ENCODE results near the gene ABCG2.

ABCG2 gene

GRCh38 chr4:88178626-88179231 is 20.3 kb upstream of the ABCG2 start:
- no peak overlapping the region for H3K4me2 ChIP-seq (ENCODE audit: low read length)
- H3K27ac ChIP-seq (ENCODE audit: low read length): no peak overlapping the region
- no peak for TF ChIP-seq CTCF (IDR thresholded peaks at IDR 0.05; ENCODE audit: low read depth, low read length)
- no peak for TF ChIP-seq EZH2phosphoT487 (IDR thresholded peaks at IDR 0.05; ENCODE audit: low read depth)

GRCh38 chr4:88177983-88178625 is 19.7 kb upstream of the ABCG2 start:
- H3K4me1 ChIP-seq (ENCODE audit: low read length): peaks cover 5% of the 10 kb centered on the region; the same call in 1 of the 2 replicates
- TF ChIP-seq EZH2phosphoT487 (IDR thresholded peaks at IDR 0.05; ENCODE audit: low read depth): no peak
- no peak for TF ChIP-seq CTCF (IDR thresholded peaks at IDR 0.05; ENCODE audit: low read depth, low read length)
- H3K4me3 ChIP-seq (ENCODE audit: low read length): no peak overlapping the region
- H3K27me3 ChIP-seq (ENCODE audit: low read depth, low read length): no peaks in the 10 kb centered on the region
- H3K4me2 ChIP-seq (ENCODE audit: low read length): no peak overlapping the region
- no peaks in the 10 kb centered on the region for H3K36me3 ChIP-seq (replicated peaks; ENCODE audit: low read depth, low read length)
- H3K9ac ChIP-seq (ENCODE audit: low read length): no peak overlapping the region
- H3K27ac ChIP-seq (ENCODE audit: low read length): no peak overlapping the region
- no peaks in the 10 kb centered on the region for H3K79me2 ChIP-seq (ENCODE audit: low read length)
- H2AFZ ChIP-seq (ENCODE audit: low read depth, low read length): peak overlapping the region; percentile 60; the same call in 1 of the 2 replicates
- 0 out of 2 replicates have a peak, but pooled peaks cover 2% of the 10 kb centered on the region for H3K9me3 ChIP-seq (ENCODE audit: insufficient read depth, low read length)
- H4K20me1 ChIP-seq (ENCODE audit: insufficient read depth, low read length): no peaks in the 10 kb centered on the region

More at GRCh38 chr4:88178626-88179231, 20.3 kb upstream of the ABCG2 start:
- Histone ChIP-seq H3K9ac (ENCODE audit: low read length) (no peak overlapping the region), H4K20me1 (ENCODE audit: insufficient read depth, low read length) (no peaks in the 10 kb centered on the region), H3K4me3 (ENCODE audit: low read length) (no peak overlapping the region), H2AFZ (ENCODE audit: low read depth, low read length) (peak overlapping the region; percentile 60; the same call in 1 of the 2 replicates), H3K36me3 (replicated peaks; ENCODE audit: low read depth, low read length) (no peaks in the 10 kb centered on the region), H3K79me2 (ENCODE audit: low read length) (no peaks in the 10 kb centered on the region), H3K4me1 (ENCODE audit: low read length) (peaks cover 5% of the 10 kb centered on the region; the same call in 1 of the 2 replicates), H3K27me3 (ENCODE audit: low read depth, low read length) (peaks cover 3% of the 10 kb centered on the region), H3K9me3 (ENCODE audit: insufficient read depth, low read length) (0 out of 2 replicates have a peak, but pooled peaks cover 2% of the 10 kb centered on the region)

- Histone ChIP-seq H3K4me3 (ENCODE audit: low read length) (no peak overlapping the region), H4K20me1 (ENCODE audit: insufficient read depth, low read length) (no peaks in the 10 kb centered on the region), H3K9ac (ENCODE audit: low read length) (no peak overlapping the region), H3K79me2 (ENCODE audit: low read length) (no peaks in the 10 kb centered on the region), H2AFZ (ENCODE audit: low read depth, low read length) (no peak overlapping the region), H3K27ac (ENCODE audit: low read length) (no peak overlapping the region), H3K4me1 (ENCODE audit: low read length) (peaks cover 2% of the 10 kb centered on the region; the same call in 1 of the 2 replicates), H3K27me3 (ENCODE audit: low read depth, low read length) (no peaks in the 10 kb centered on the region), H3K9me3 (ENCODE audit: insufficient read depth, low read length) (no peaks in the 10 kb centered on the region), H3K36me3 (replicated peaks; ENCODE audit: low read depth, low read length) (no peaks in the 10 kb centered on the region), H3K4me2 (ENCODE audit: low read length) (no peak overlapping the region)
- no peak for TF ChIP-seq CTCF (IDR thresholded peaks at IDR 0.05; ENCODE audit: low read depth, low read length)
- no peak for TF ChIP-seq EZH2phosphoT487 (IDR thresholded peaks at IDR 0.05; ENCODE audit: low read depth)
Observed at GRCh38 chr4:88172987-88173386, 14.5 kb upstream of the ABCG2 start.

GRCh38 chr4:88171206-88171605 is 12.8 kb upstream of the ABCG2 start:
- Histone ChIP-seq H3K4me3 (ENCODE audit: low read length) (no peak overlapping the region), H3K36me3 (replicated peaks; ENCODE audit: low read depth, low read length) (no peaks in the 10 kb centered on the region), H3K4me2 (ENCODE audit: low read length) (no peak overlapping the region), H3K9me3 (ENCODE audit: insufficient read depth, low read length) (no peaks in the 10 kb centered on the region), H4K20me1 (ENCODE audit: insufficient read depth, low read length) (no peaks in the 10 kb centered on the region), H2AFZ (ENCODE audit: low read depth, low read length) (no peak overlapping the region), H3K79me2 (ENCODE audit: low read length) (no peaks in the 10 kb centered on the region), H3K4me1 (ENCODE audit: low read length) (no peaks in the 10 kb centered on the region), H3K9ac (ENCODE audit: low read length) (no peak overlapping the region), H3K27ac (ENCODE audit: low read length) (no peak overlapping the region), H3K27me3 (ENCODE audit: low read depth, low read length) (no peaks in the 10 kb centered on the region)
- TF ChIP-seq CTCF (IDR thresholded peaks at IDR 0.05; ENCODE audit: low read depth, low read length): no peak
- TF ChIP-seq EZH2phosphoT487 (IDR thresholded peaks at IDR 0.05; ENCODE audit: low read depth): no peak

All from OCI-LY3 (cell line).